Measurements from ENCODE around the gene GSTM2. TPM values are rescaled to one million over a fixed set of nuclear protein-coding genes. Genes with fewer than 3 reads are reported as not detected.
"Not testable (repeated sequence)": the region's sequence is repeated elsewhere in the genome, so short reads cannot be mapped to it uniquely, and the experiment has no call there.

The GSTM2 gene
- total and polyA plus RNA-seq, 2 donors (not counting 3 experiments of a cell fraction or from before 2014, with no cell fraction given), result 21.5 to 23.6 TPM

DNA sequence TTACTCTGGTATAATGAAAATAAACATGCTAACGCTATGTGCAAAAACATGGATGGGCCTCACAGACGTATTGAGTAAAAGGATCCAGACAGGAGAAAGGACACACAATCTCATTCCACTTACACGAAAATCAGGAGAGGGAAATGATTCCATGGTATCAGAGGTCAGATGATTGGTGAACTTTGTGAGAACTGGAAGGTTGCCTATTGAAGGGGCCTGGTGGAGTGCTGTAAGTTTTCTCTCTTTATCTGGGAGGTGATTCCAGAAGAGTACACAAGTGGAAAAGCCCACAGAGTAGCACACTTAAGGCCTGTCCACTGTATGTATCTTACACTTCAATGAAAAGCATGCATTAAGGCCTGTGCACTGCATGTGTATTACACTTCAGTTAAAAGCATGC, 9.6 kb downstream of the GSTM2 start:
- ChIA-PET CTCF (no interaction called here), POLR2A (no interaction called here)
- intact Hi-C loops (cut with micrococcal nuclease) (no loop called here), dilution Hi-C loops (cut with MboI; ENCODE audit: extremely low pct_ligation_motif_present, low sequenced_read_pairs) (no loop called here)
- H4K20me1 ChIP-seq (replicated peaks; ENCODE audit: control insufficient read depth, extremely low read depth, insufficient read depth, low read length), result no peaks in the 10 kb centered on the region
- TF ChIP-seq, protein P1, sequence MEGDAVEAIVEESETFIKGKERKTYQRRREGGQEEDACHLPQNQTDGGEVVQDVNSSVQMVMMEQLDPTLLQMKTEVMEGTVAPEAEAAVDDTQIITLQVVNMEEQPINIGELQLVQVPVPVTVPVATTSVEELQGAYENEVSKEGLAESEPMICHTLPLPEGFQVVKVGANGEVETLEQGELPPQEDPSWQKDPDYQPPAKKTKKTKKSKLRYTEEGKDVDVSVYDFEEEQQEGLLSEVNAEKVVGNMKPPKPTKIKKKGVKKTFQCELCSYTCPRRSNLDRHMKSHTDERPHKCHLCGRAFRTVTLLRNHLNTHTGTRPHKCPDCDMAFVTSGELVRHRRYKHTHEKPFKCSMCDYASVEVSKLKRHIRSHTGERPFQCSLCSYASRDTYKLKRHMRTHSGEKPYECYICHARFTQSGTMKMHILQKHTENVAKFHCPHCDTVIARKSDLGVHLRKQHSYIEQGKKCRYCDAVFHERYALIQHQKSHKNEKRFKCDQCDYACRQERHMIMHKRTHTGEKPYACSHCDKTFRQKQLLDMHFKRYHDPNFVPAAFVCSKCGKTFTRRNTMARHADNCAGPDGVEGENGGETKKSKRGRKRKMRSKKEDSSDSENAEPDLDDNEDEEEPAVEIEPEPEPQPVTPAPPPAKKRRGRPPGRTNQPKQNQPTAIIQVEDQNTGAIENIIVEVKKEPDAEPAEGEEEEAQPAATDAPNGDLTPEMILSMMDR (IDR thresholded peaks at IDR 0.05; ENCODE audit: extremely low read depth in 1 of 2, insufficient read depth in 1 of 2, low read depth in 1 of 2, low read length in 2 of 2), result no peak
- no peak for TF ChIP-seq POLR2AphosphoS5 (IDR thresholded peaks at IDR 0.05; ENCODE audit: insufficient read depth, low read depth, low read length)
- no peak for TF ChIP-seq GATA2 (IDR thresholded peaks at IDR 0.05; ENCODE audit: insufficient read depth, insufficient read length, low read depth, low read length)
- TF ChIP-seq, protein P2, sequence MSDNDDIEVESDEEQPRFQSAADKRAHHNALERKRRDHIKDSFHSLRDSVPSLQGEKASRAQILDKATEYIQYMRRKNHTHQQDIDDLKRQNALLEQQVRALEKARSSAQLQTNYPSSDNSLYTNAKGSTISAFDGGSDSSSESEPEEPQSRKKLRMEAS (IDR thresholded peaks at IDR 0.05; ENCODE audit: insufficient read depth, insufficient read length), result no peak
- no peak for TF ChIP-seq JUN (IDR thresholded peaks at IDR 0.05; ENCODE audit: borderline replicate concordance, insufficient read depth, insufficient read length, low read depth)
- no peak for TF ChIP-seq MYC (IDR thresholded peaks at IDR 0.05; ENCODE audit: low read depth, low read length)
- TF ChIP-seq EZH2 (IDR thresholded peaks at IDR 0.05; ENCODE audit: borderline replicate concordance, low read depth, low read length, severe bottlenecking), result no peak
- no peak for TF ChIP-seq FOS (IDR thresholded peaks at IDR 0.05; ENCODE audit: borderline replicate concordance, insufficient read depth, low read length)
- TF ChIP-seq POLR2A (IDR thresholded peaks at IDR 0.05; ENCODE audit: low read depth, low read length), result no peak
- peak; percentile 0 for DNase-seq (ENCODE audit: low read depth, low spot score)
- H3K9ac ChIP-seq (replicated peaks; ENCODE audit: extremely low read depth, insufficient read depth, low read length), result no peak overlapping the region
- no peak overlapping the region for H3K4me3 ChIP-seq (replicated peaks in 1 of 3; ENCODE audit: insufficient read depth in 1 of 3, low read depth in 1 of 3, low read length in 3 of 3)
- H3K9me3 ChIP-seq (replicated peaks; ENCODE audit: control insufficient read depth, insufficient read depth, low read length), result no peaks in the 10 kb centered on the region
- no peak overlapping the region for H3K27ac ChIP-seq (ENCODE audit: insufficient read depth, low read depth, low read length)
- H3K79me2 ChIP-seq (ENCODE audit: control insufficient read depth, insufficient read depth, low read length), result no peaks in the 10 kb centered on the region
- H3K9me1 ChIP-seq (replicated peaks; ENCODE audit: control insufficient read depth, extremely low read depth, insufficient read depth, low read length), result no peaks in the 10 kb centered on the region
- FAIRE-seq, result no peak
- no peaks in the 10 kb centered on the region for H3K36me3 ChIP-seq (ENCODE audit: control insufficient read depth in 2 of 2, extremely low read depth in 1 of 2, insufficient read depth in 2 of 2, low read length in 2 of 2)
- no peak overlapping the region for H3K4me2 ChIP-seq (ENCODE audit: insufficient read depth, low read length)
- H3K4me1 ChIP-seq (ENCODE audit: control insufficient read depth, extremely low read depth, insufficient read depth, low read length), result no peaks in the 10 kb centered on the region
- no peaks in the 10 kb centered on the region for H3K27me3 ChIP-seq (ENCODE audit: control insufficient read depth in 2 of 2, insufficient read depth in 2 of 2, low read length in 2 of 2)
- no TSS peak for BruUV-seq (replicated peaks)
- no peak overlapping the region for H2AFZ ChIP-seq (ENCODE audit: low read depth, low read length)

DNA sequence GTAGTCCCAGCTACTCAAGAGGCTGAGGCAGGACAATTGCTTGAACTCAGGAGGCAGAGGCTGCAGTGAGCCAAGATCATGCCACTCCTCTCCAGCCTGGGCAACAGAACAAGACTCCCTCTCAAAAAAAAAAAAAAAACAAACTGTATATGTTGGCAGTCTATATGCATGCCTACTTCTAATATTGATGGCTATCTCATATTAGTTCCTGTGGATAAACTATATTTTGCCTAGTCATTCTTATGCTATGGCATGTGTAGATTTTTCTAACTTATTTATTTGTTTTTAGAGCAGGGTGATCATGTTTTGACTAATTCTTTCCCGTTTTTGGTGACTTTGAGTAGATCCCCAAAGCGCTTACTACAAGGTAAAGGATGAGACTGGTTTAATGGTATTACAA, 10.8 kb downstream of the GSTM2 start:
- BruUV-seq (replicated peaks); H3K4me1 ChIP-seq (ENCODE audit: control insufficient read depth, extremely low read depth, insufficient read depth, low read length); H3K9me3 ChIP-seq (replicated peaks; ENCODE audit: control insufficient read depth, insufficient read depth, low read length); H3K27ac ChIP-seq (ENCODE audit: insufficient read depth, low read depth, low read length); POLR2A ChIA-PET; H3K4me2 ChIP-seq (ENCODE audit: insufficient read depth, low read length); H3K4me3 ChIP-seq (replicated peaks in 1 of 3; ENCODE audit: insufficient read depth in 1 of 3, low read depth in 1 of 3, low read length in 3 of 3); H3K27me3 ChIP-seq (ENCODE audit: control insufficient read depth in 2 of 2, insufficient read depth in 2 of 2, low read length in 2 of 2); intact Hi-C loops (cut with micrococcal nuclease); H4K20me1 ChIP-seq (replicated peaks; ENCODE audit: control insufficient read depth, extremely low read depth, insufficient read depth, low read length); H3K9ac ChIP-seq (replicated peaks; ENCODE audit: extremely low read depth, insufficient read depth, low read length); CTCF ChIA-PET; FAIRE-seq; dilution Hi-C loops (cut with MboI; ENCODE audit: extremely low pct_ligation_motif_present, low sequenced_read_pairs); H3K36me3 ChIP-seq (ENCODE audit: control insufficient read depth in 2 of 2, extremely low read depth in 1 of 2, insufficient read depth in 2 of 2, low read length in 2 of 2); H3K79me2 ChIP-seq (ENCODE audit: control insufficient read depth, insufficient read depth, low read length); H3K9me1 ChIP-seq (replicated peaks; ENCODE audit: control insufficient read depth, extremely low read depth, insufficient read depth, low read length); DNase-seq (ENCODE audit: low read depth, low spot score); H2AFZ ChIP-seq (ENCODE audit: low read depth, low read length): not testable (repeated sequence)

DNA sequence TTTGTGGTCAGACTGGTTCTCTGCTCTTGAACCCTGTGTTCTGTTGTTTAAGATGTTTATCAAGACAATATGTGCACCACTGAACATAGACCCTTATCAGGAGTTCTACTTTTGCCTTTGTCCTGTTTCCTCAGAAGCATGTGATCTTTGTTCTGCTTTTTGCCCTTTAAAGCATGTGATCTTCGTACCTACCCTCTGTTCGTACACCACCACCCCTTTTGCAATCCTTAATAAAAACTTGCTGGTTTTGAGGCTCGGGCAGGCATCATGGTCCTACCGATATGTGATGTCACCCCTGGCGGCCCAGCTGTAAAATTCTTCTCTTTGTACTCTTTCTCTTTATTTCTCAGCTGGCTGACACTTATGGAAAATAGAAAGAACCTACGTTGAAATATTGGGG, 16.9 kb downstream of the GSTM2 start:
- FAIRE-seq; H3K27me3 ChIP-seq (ENCODE audit: control insufficient read depth in 2 of 2, insufficient read depth in 2 of 2, low read length in 2 of 2); BruUV-seq (replicated peaks): not testable (repeated sequence)

More for the DNA sequence above, 16.9 kb downstream of the GSTM2 start:
- H3K79me2 ChIP-seq (ENCODE audit: control insufficient read depth, insufficient read depth, low read length); H3K4me3 ChIP-seq (replicated peaks in 1 of 3; ENCODE audit: insufficient read depth in 1 of 3, low read depth in 1 of 3, low read length in 3 of 3); DNase-seq (ENCODE audit: low read depth, low spot score); intact Hi-C loops (cut with micrococcal nuclease); H3K27ac ChIP-seq (ENCODE audit: insufficient read depth, low read depth, low read length); dilution Hi-C loops (cut with MboI; ENCODE audit: extremely low pct_ligation_motif_present, low sequenced_read_pairs); H3K4me2 ChIP-seq (ENCODE audit: insufficient read depth, low read length); H3K36me3 ChIP-seq (ENCODE audit: control insufficient read depth in 2 of 2, extremely low read depth in 1 of 2, insufficient read depth in 2 of 2, low read length in 2 of 2); H3K9me3 ChIP-seq (replicated peaks; ENCODE audit: control insufficient read depth, insufficient read depth, low read length); H3K9me1 ChIP-seq (replicated peaks; ENCODE audit: control insufficient read depth, extremely low read depth, insufficient read depth, low read length); H2AFZ ChIP-seq (ENCODE audit: low read depth, low read length); H3K9ac ChIP-seq (replicated peaks; ENCODE audit: extremely low read depth, insufficient read depth, low read length); H3K4me1 ChIP-seq (ENCODE audit: control insufficient read depth, extremely low read depth, insufficient read depth, low read length); H4K20me1 ChIP-seq (replicated peaks; ENCODE audit: control insufficient read depth, extremely low read depth, insufficient read depth, low read length); POLR2A ChIA-PET: not testable (repeated sequence)
- CTCF ChIA-PET, result interaction anchor here (0.7 kb wide), 1 partner anchor 43 kb away, joined by 3 read pairs; no protein-coding TSS in a partner anchor
